Sigmoid colon (tissue), 4 donors: ENCODE results near the gene KRT23.

ENCODE experiments used
- CTCF ChIP-seq, 4 experiments: fragments of 450-650 bp in 3 of 4; fragments of 200-600 bp in 1 of 4; IDR thresholded peaks; one replicate each; pipeline ENCODE4 v1.5.1; 2016 to 2019; ENCODE audit warnings: antibody characterized with exemption in 4 of 4, mild to moderate bottlenecking in 3 of 4, moderate library complexity in 2 of 4
- EP300 ChIP-seq, 4 donors: sonication (generic); formaldehyde crosslinking; IDR thresholded peaks; one replicate each; pipeline ENCODE4 v1.6.1; 2017; ENCODE audit warnings: antibody characterized with exemption in 4 of 4
- POLR2A ChIP-seq, 2 donors: fragments of 450-650 bp; IDR thresholded peaks; one replicate each; pipeline ENCODE4 v1.6.1; 2016; ENCODE audit warnings: antibody characterized with exemption in 2 of 2, mild to moderate bottlenecking in 2 of 2, moderate library complexity in 2 of 2
- POLR2AphosphoS5 ChIP-seq, 4 donors: sonication (generic); formaldehyde crosslinking; IDR thresholded peaks; one replicate each; pipeline ENCODE4 v1.6.1; 2017; ENCODE audit warnings: antibody characterized with exemption in 4 of 4

GRCh38 chr17:40952661-40953060 lies 15.2 kb upstream of the KRT23 start:
- TF ChIP-seq CTCF (IDR thresholded peaks at IDR 0.05) (no peak), POLR2AphosphoS5 (IDR thresholded peaks at IDR 0.05) (no peak), POLR2A (IDR thresholded peaks at IDR 0.05) (no peak), EP300 (IDR thresholded peaks at IDR 0.05) (no peak)
